HepG2 (cell line): Measurements from ENCODE around the gene POU6F1. TPM values are rescaled to one million over a fixed set of nuclear protein-coding genes. Genes with fewer than 3 reads are reported as not detected.
A peak's percentile ranks its signal among the peaks of the same experiment; 100 is the strongest.

ENCODE experiments used
- ATF7 ChIP-seq, 2 experiments: fragments of 450-650 bp in 1 of 2; sonication (generic) in 1 of 2; formaldehyde crosslinking in 1 of 2; IDR thresholded peaks; 2 replicates each; pipeline versions ENCODE4 v1.4.0 to v1.6.1; 2016 to 2020; ENCODE audit warnings: antibody characterized with exemption in 1 of 2, mild to moderate bottlenecking in 1 of 2, missing genetic modification reagents in 1 of 2
- CHCHD3 ChIP-seq: sonication (generic); formaldehyde crosslinking; IDR thresholded peaks from 2 replicates; pipeline ENCODE4 v1.8.0; 2022; ENCODE audit warnings: mild to moderate bottlenecking, missing genetic modification reagents, moderate library complexity
- DMAP1 ChIP-seq: IDR thresholded peaks from 2 replicates; pipeline ENCODE4 v1.6.1; 2016
- FOXJ3 ChIP-seq: sonication (generic); formaldehyde crosslinking; IDR thresholded peaks from 2 replicates; pipeline ENCODE4 v1.4.0; 2020; ENCODE audit warnings: missing genetic modification reagents, mild to moderate bottlenecking, borderline replicate concordance
- FOXP4 ChIP-seq: sonication (generic); formaldehyde crosslinking; IDR thresholded peaks from 2 replicates; pipeline ENCODE4 v1.4.0; 2020; ENCODE audit warnings: missing genetic modification reagents
- HNRNPH1 ChIP-seq: fragments of 200-400 bp; formaldehyde crosslinking; optimal IDR thresholded peaks from 2 replicates; pipeline ENCODE3; 2017; ENCODE audit warnings: mild to moderate bottlenecking, low read depth, low read length
- MTA1 ChIP-seq: sonication (generic); formaldehyde crosslinking; IDR thresholded peaks from 2 replicates; pipeline ENCODE4 v1.4.0; 2020; ENCODE audit warnings: missing genetic modification reagents, mild to moderate bottlenecking, borderline replicate concordance
- NONO ChIP-seq, 2 experiments: fragments of 450-650 bp in 1 of 2; sonication (generic) in 1 of 2; formaldehyde crosslinking in 1 of 2; IDR thresholded peaks in 1 of 2; conservative IDR thresholded peaks in 1 of 2; 2 replicates each; pipeline versions ENCODE4 v1.6.1 to v1.8.0; 2017 to 2022; ENCODE audit warnings: mild to moderate bottlenecking in 1 of 2, missing genetic modification reagents in 1 of 2, moderate library complexity in 1 of 2
- NR2F1 ChIP-seq, 2 experiments: fragments of 450-650 bp in 1 of 2; formaldehyde crosslinking in 1 of 2; IDR thresholded peaks; 2 replicates each; pipeline versions ENCODE4 v1.5.0 to v1.6.1; 2016 to 2020; ENCODE audit warnings: mild to moderate bottlenecking in 1 of 2, missing compliant biosample characterization in 1 of 2, missing genetic modification reagents in 1 of 2, moderate library complexity in 1 of 2
- PAXIP1 ChIP-seq: sonication (generic); formaldehyde crosslinking; conservative IDR thresholded peaks from 2 replicates; pipeline ENCODE4 v1.4.0; 2020; ENCODE audit warnings: mild to moderate bottlenecking, missing genetic modification reagents, moderate library complexity
- PHF8 ChIP-seq: sonication (generic); formaldehyde crosslinking; IDR thresholded peaks from 2 replicates; pipeline ENCODE4 v1.5.0; 2020; ENCODE audit warnings: missing genetic modification reagents
- PTBP1 ChIP-seq: fragments of 200-400 bp; formaldehyde crosslinking; IDR thresholded peaks from 2 replicates; pipeline ENCODE4 v1.6.1; 2018; ENCODE audit warnings: low read length, low read depth; ENCODE audit not compliant: poor library complexity, severe bottlenecking
- RARA ChIP-seq: IDR thresholded peaks from 2 replicates; pipeline ENCODE4 v1.6.1; 2016; ENCODE audit warnings: missing genetic modification reagents, missing compliant biosample characterization
- REL ChIP-seq: sonication (generic); formaldehyde crosslinking; conservative IDR thresholded peaks from 2 replicates; pipeline ENCODE4 v1.8.0; 2022; ENCODE audit warnings: mild to moderate bottlenecking, missing genetic modification reagents, moderate library complexity
- ZBTB25 ChIP-seq: IDR thresholded peaks from 2 replicates; pipeline ENCODE4 v1.6.1; 2018; ENCODE audit warnings: missing genetic modification reagents
- ZFP91 ChIP-seq: sonication (generic); formaldehyde crosslinking; IDR thresholded peaks from 2 replicates; pipeline ENCODE4 v1.9.0; 2022; ENCODE audit warnings: missing genetic modification reagents, mild to moderate bottlenecking, borderline replicate concordance
- ZNF614 ChIP-seq: IDR thresholded peaks from 2 replicates; pipeline ENCODE4 v1.6.1; 2018; ENCODE audit warnings: missing biosample characterization, missing genetic modification reagents, inconsistent platforms, borderline replicate concordance
- ZSCAN12 ChIP-seq: sonication (generic); formaldehyde crosslinking; IDR thresholded peaks from 2 replicates; pipeline ENCODE4 v1.9.0; 2021; ENCODE audit warnings: mild to moderate bottlenecking, missing genetic modification reagents
- ZSCAN31 ChIP-seq: sonication (generic); formaldehyde crosslinking; IDR thresholded peaks from 2 replicates; pipeline ENCODE4 v1.5.0; 2020; ENCODE audit warnings: low read depth, mild to moderate bottlenecking, missing genetic modification reagents
- polyA plus RNA-seq, 8 experiments: library from polyadenylated mRNA; depleted of rRNA in 3 of 8; stranded (reverse) in 7 of 8; unstranded in 1 of 8; fragments of >200 nt; fragmentation: Illumina TruSeq in 4 of 8; extraction: Trizol in 4 of 8; gene quantifications; 2 replicates each; pipeline versions ENCODE4 v1.2.1 to v1.2.3, GENCODE V29; 2011 to 2016; ENCODE audit warnings: low read depth in 4 of 8, missing spikeins in 1 of 8, mixed read lengths in 1 of 8; ENCODE audit not compliant: insufficient read depth in 1 of 8
- total RNA-seq, 5 experiments: library from RNA; depleted of rRNA; stranded (reverse); fragments of >200 nt; fragmentation: Illumina TruSeq; extraction: Trizol; gene quantifications; 2 replicates each; pipeline ENCODE4 v1.2.3, GENCODE V29; 2016; ENCODE audit warnings: low read depth in 1 of 5

POU6F1 gene
- total and polyA plus RNA-seq, 2 of the 13 experiments (the other 11 are each of a cell fraction or from before 2014, with no cell fraction given) = 0.48 to 0.51 TPM

GRCh38 chr12:51198568-51199365, 19.1 kb downstream of the POU6F1 start (continued):
- TF ChIP-seq ZBTB25 (CRISPR knock-in tag) (no peak), NONO (IDR thresholded peaks at IDR 0.05) (no peak), NONO (CRISPR knock-in tag; conservative IDR thresholded peaks at IDR 0.05) (0 out of 2 replicates have a peak, but pooled peaks have one; percentile 43), ZSCAN12 (CRISPR knock-in tag) (no peak), FOXP4 (CRISPR knock-in tag) (peak; percentile 59; the same call in 1 of the 2 replicates), ZSCAN31 (CRISPR knock-in tag) (0 out of 2 replicates have a peak, but pooled peaks have one; percentile 16), ATF7 (IDR thresholded peaks at IDR 0.05) (no peak), ATF7 (CRISPR knock-in tag; IDR thresholded peaks at IDR 0.05) (no peak), FOXJ3 (CRISPR knock-in tag) (peak; percentile 26; the same call in 1 of the 2 replicates), CHCHD3 (CRISPR knock-in tag) (no peak), HNRNPH1 (no peak), RARA (CRISPR knock-in tag) (no peak), NR2F1 (CRISPR knock-in tag; IDR thresholded peaks at IDR 0.05) (no peak), PHF8 (CRISPR knock-in tag) (no peak; the same call in 1 of the 2 replicates), ZNF614 (CRISPR knock-in tag) (no peak), ZFP91 (CRISPR knock-in tag) (0 out of 2 replicates have a peak, but pooled peaks have one; percentile 19), PAXIP1 (CRISPR knock-in tag) (peak; percentile 33), REL (no peak), DMAP1 (no peak), PTBP1 (no peak), MTA1 (CRISPR knock-in tag) (no peak)
